ENCODE data around the gene NNT.

DNA sequence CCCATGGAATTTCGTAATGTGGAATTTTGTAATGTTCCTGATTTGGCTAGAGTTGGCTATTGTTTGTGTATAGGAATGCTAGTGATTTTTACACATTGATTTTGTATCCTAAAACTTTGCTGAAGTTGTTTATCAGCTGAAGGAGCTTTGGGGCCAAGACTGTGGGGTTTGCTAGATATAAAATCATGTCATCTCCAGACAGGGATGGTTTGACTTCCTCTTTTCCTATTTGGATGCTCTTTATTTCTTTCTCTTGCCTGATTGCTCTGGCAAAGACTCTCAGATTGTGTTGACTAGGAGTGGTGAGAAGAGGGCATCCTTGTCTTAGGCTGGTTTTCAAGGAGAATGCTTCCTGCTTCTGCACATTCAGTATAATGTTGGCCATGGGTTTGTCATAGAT lies 91.0 kb downstream of the NNT start:
- TF ChIP-seq, protein P1, sequence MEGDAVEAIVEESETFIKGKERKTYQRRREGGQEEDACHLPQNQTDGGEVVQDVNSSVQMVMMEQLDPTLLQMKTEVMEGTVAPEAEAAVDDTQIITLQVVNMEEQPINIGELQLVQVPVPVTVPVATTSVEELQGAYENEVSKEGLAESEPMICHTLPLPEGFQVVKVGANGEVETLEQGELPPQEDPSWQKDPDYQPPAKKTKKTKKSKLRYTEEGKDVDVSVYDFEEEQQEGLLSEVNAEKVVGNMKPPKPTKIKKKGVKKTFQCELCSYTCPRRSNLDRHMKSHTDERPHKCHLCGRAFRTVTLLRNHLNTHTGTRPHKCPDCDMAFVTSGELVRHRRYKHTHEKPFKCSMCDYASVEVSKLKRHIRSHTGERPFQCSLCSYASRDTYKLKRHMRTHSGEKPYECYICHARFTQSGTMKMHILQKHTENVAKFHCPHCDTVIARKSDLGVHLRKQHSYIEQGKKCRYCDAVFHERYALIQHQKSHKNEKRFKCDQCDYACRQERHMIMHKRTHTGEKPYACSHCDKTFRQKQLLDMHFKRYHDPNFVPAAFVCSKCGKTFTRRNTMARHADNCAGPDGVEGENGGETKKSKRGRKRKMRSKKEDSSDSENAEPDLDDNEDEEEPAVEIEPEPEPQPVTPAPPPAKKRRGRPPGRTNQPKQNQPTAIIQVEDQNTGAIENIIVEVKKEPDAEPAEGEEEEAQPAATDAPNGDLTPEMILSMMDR (IDR thresholded peaks at IDR 0.05 in 8 of 11, conservative IDR thresholded peaks at IDR 0.05 in 3 of 11): no peak
- TF ChIP-seq POLR2A (IDR thresholded peaks at IDR 0.05): no peak

Measured in spleen (tissue), 7 donors.